SK-N-SH (cell line): ENCODE results near the gene LLGL2. TPM values are rescaled to one million over a fixed set of nuclear protein-coding genes. Genes with fewer than 3 reads are reported as not detected.

ENCODE experiments used
- CTCF ChIA-PET: fragments of 300-600, 350-600 bp; formaldehyde crosslinking; extraction: SDS; loops from one replicate; lab custom pipeline; 2021; lab: Yijun Ruan, JAX
- POLR2A ChIA-PET: fragments of 350-600 bp; sonication (Branson Sonifier 250); formaldehyde crosslinking; extraction: SDS; loops from one replicate; lab custom pipeline; 2020; ENCODE audit warnings: antibody characterized with exemption, inconsistent platforms; lab: Yijun Ruan, JAX
- DNase-seq: peaks from one replicate; pipeline ENCODE4 v3.0.0; 2012
- H2AFZ ChIP-seq: fragments of 200-600 bp; sonication (generic); 2 replicates; pipeline ENCODE4 v1.8.1; 2016; ENCODE audit warnings: antibody characterized with exemption, mild to moderate bottlenecking, low read depth
- H3F3A ChIP-seq: fragments of 200-600 bp; sonication (generic); replicated peaks from 2 replicates; pipeline ENCODE3; 2016; ENCODE audit warnings: antibody characterized with exemption, mild to moderate bottlenecking; ENCODE audit not compliant: insufficient read depth
- H3K27ac ChIP-seq, 2 experiments: fragments of 200-500 bp in 1 of 2; fragments of 200-600 bp in 1 of 2; sonication (Bioruptor generic) in 1 of 2; sonication (generic), shearing (Covaris generic) in 1 of 2; 2 replicates each; pipeline versions ENCODE4 v1.5.1 to v1.6.1; 2014 to 2016; ENCODE audit warnings: low read depth in 2 of 2, inconsistent platforms in 1 of 2, low read length in 1 of 2, mild to moderate bottlenecking in 1 of 2, mixed read lengths in 1 of 2
- H3K27me3 ChIP-seq: fragments of 200-600 bp; sonication (generic), shearing (Covaris generic); 2 replicates; pipeline ENCODE4 v1.6.1; 2016; ENCODE audit warnings: mixed run types; ENCODE audit not compliant: insufficient read depth
- H3K36me3 ChIP-seq, 2 experiments: fragments of 200-500 bp in 1 of 2; fragments of 200-600 bp in 1 of 2; sonication (Bioruptor generic) in 1 of 2; sonication (generic) in 1 of 2; replicated peaks in 1 of 2; 2 replicates each; pipeline versions ENCODE3 to v1.5.1; 2014 to 2016; ENCODE audit warnings: low read length in 1 of 2, mild to moderate bottlenecking in 1 of 2; ENCODE audit not compliant: insufficient read depth in 2 of 2, control insufficient read depth in 1 of 2
- H3K4me1 ChIP-seq, 2 experiments: fragments of 200-500 bp in 1 of 2; fragments of 200-600 bp in 1 of 2; sonication (Bioruptor generic) in 1 of 2; sonication (generic), shearing (Covaris generic) in 1 of 2; 2 replicates each; pipeline versions ENCODE4 v1.5.1 to v1.6.1; 2014 to 2016; ENCODE audit warnings: low read depth in 1 of 2, low read length in 1 of 2, mixed run types in 1 of 2; ENCODE audit not compliant: insufficient read depth in 2 of 2, control insufficient read depth in 1 of 2
- H3K4me2 ChIP-seq: fragments of 200-600 bp; sonication (generic), shearing (Covaris generic); 2 replicates; pipeline ENCODE4 v1.6.1; 2017; ENCODE audit warnings: mixed run types
- H3K4me3 ChIP-seq, 2 experiments: fragments of 200-500 bp in 1 of 2; fragments of 200-600 bp in 1 of 2; sonication (Bioruptor generic) in 1 of 2; sonication (generic), shearing (Covaris generic) in 1 of 2; 2 replicates each; pipeline versions ENCODE4 v1.5.1 to v1.8.1; 2014 to 2016; ENCODE audit warnings: low read depth in 2 of 2, inconsistent platforms in 1 of 2, low read length in 1 of 2, mild to moderate bottlenecking in 1 of 2, mixed read lengths in 1 of 2, moderate library complexity in 1 of 2
- H3K79me2 ChIP-seq: fragments of 200-600 bp; sonication (generic); 2 replicates; pipeline ENCODE4 v1.8.1; 2017; ENCODE audit warnings: mild to moderate bottlenecking; ENCODE audit not compliant: insufficient read depth
- H3K9ac ChIP-seq: fragments of 200-600 bp; sonication (generic); 2 replicates; pipeline ENCODE4 v1.6.1; 2017; ENCODE audit warnings: mixed run types
- H3K9me2 ChIP-seq: fragments of 200-600 bp; sonication (generic); 2 replicates; pipeline ENCODE4 v1.6.1; 2017; ENCODE audit warnings: mixed run types
- H3K9me3 ChIP-seq: fragments of 200-600 bp; sonication (generic); 2 replicates; pipeline ENCODE4 v1.6.1; 2017; ENCODE audit warnings: mixed run types, mild to moderate bottlenecking, moderate library complexity
- H4K20me1 ChIP-seq: fragments of 200-600 bp; sonication (generic); 2 replicates; pipeline ENCODE4 v1.6.1; 2017; ENCODE audit warnings: mild to moderate bottlenecking, mixed run types; ENCODE audit not compliant: insufficient read depth
- ELF1 ChIP-seq: IDR thresholded peaks from 2 replicates; pipeline ENCODE4 v1.4.0; 2012
- EP300 ChIP-seq, 2 experiments: IDR thresholded peaks; 2 replicates each; pipeline versions ENCODE4 v1.4.0 to v1.6.1; 2012; ENCODE audit warnings: borderline replicate concordance in 1 of 2, low read depth in 1 of 2, low read length in 1 of 2
- EZH2phosphoT487 ChIP-seq: fragments of 200-600 bp; sonication (generic); IDR thresholded peaks from 2 replicates; pipeline ENCODE4 v1.6.1; 2017; ENCODE audit warnings: low read depth, mixed run types, mild to moderate bottlenecking, antibody characterized with exemption, moderate library complexity, borderline replicate concordance
- FOSL2 ChIP-seq: IDR thresholded peaks from 2 replicates; pipeline ENCODE4 v1.4.0; 2012; ENCODE audit warnings: low read depth, mild to moderate bottlenecking, moderate library complexity, borderline replicate concordance
- GATA2 ChIP-seq: sonication (generic); formaldehyde crosslinking; IDR thresholded peaks from 2 replicates; pipeline ENCODE4 v1.5.0; 2020; ENCODE audit warnings: mild to moderate bottlenecking, missing genetic modification reagents
- MEF2A ChIP-seq: IDR thresholded peaks from 2 replicates; pipeline ENCODE4 v1.4.0; 2012; ENCODE audit warnings: low read depth, borderline replicate concordance
- MXI1 ChIP-seq: IDR thresholded peaks from 2 replicates; pipeline ENCODE4 v1.6.1; 2012; ENCODE audit warnings: mild to moderate bottlenecking, low read depth, low read length, improper control_type of control experiment
- NFIC ChIP-seq: IDR thresholded peaks from 2 replicates; pipeline ENCODE4 v1.4.0; 2012; ENCODE audit warnings: borderline replicate concordance
- NRF1 ChIP-seq: IDR thresholded peaks from 2 replicates; pipeline ENCODE4 v1.6.1; 2012; ENCODE audit warnings: low read depth, mild to moderate bottlenecking, low read length
- RAD21 ChIP-seq: IDR thresholded peaks from 2 replicates; pipeline ENCODE4 v1.6.1; 2012; ENCODE audit warnings: mild to moderate bottlenecking, low read length
- SIN3A ChIP-seq: IDR thresholded peaks from 2 replicates; pipeline ENCODE4 v1.6.1; 2012; ENCODE audit warnings: low read depth, mild to moderate bottlenecking, low read length, moderate library complexity, borderline replicate concordance
- TAF1 ChIP-seq: IDR thresholded peaks from 2 replicates; pipeline ENCODE4 v1.6.1; 2012; ENCODE audit warnings: low read depth, mild to moderate bottlenecking, low read length, moderate library complexity, borderline replicate concordance
- TCF12 ChIP-seq: IDR thresholded peaks from 2 replicates; pipeline ENCODE4 v1.4.0; 2012
- YY1 ChIP-seq: IDR thresholded peaks from 2 replicates; pipeline ENCODE4 v1.4.0; 2012; ENCODE audit warnings: low read depth, mild to moderate bottlenecking
- WGBS: methylation state at CpG from one replicate; pipeline ENCODE4 v1.1.6; 2017; ENCODE audit warnings: low lambda C conversion rate; 5-methylcytosine and 5-hydroxymethylcytosine counted together
- polyA plus RNA-seq, 3 experiments: library from polyadenylated mRNA; depleted of rRNA; stranded (reverse); fragments of >200 nt; gene quantifications; 2 replicates each; pipeline ENCODE4 v1.2.3, GENCODE V29; 2012
- TF ChIP-seq, protein P1 (sequence below): IDR thresholded peaks from 2 replicates; pipeline ENCODE4; 2012
- TF ChIP-seq, protein P2 (sequence below): IDR thresholded peaks from 2 replicates; pipeline ENCODE4 v1.4.0; 2012; ENCODE audit warnings: low read depth, borderline replicate concordance
- TF ChIP-seq, protein P3 (sequence below): fragments of 200-600 bp; sonication (generic); IDR thresholded peaks from 2 replicates; pipeline ENCODE4 v1.6.1; 2017; ENCODE audit warnings: antibody characterized with exemption, mild to moderate bottlenecking, moderate library complexity
- TF ChIP-seq, protein P4 (sequence below): IDR thresholded peaks from 2 replicates; pipeline ENCODE4 v1.4.0; 2012; ENCODE audit warnings: low read depth, borderline replicate concordance
- TF ChIP-seq, protein P5 (sequence below): IDR thresholded peaks from 2 replicates; pipeline ENCODE4 v1.4.0; 2012; ENCODE audit warnings: low read depth
- TF ChIP-seq, protein P6 (sequence below): fragments of 150-350 bp; IDR thresholded peaks from 2 replicates; pipeline ENCODE4 v1.6.1; 2016; ENCODE audit warnings: mild to moderate bottlenecking, low read depth, low read length

The LLGL2 gene
- polyA plus RNA-seq, 1 of the 3 experiments (the other 2 are of a cell fraction): 6.7 TPM

DNA sequence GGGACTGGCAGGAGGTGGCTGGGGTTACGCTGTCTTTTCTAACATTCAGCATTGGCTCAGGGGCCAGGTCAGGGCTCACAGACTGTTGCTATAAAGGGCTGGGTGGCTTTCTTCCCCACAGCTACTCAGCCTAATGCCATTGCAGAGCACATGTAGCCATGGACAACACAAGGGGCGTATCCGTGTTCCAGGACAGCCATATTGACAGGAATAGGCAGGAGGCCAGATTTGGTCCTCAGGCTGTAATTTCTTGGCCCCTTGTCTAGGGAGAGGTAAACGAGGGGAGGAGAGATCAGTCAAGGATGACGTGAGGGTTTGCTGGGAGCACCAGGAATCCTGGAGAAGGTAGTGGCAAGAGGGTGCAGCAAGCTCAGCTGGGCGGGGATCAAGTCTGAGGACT is 40.9 kb downstream of the LLGL2 start:
- Histone ChIP-seq H3K36me3 (no peaks in the 10 kb centered on the region), H2AFZ (no peak overlapping the region), H3K9me3 (no peaks in the 10 kb centered on the region), H3K27ac (no peak overlapping the region), H3K27me3 (no peaks in the 10 kb centered on the region), H3K79me2 (no peaks in the 10 kb centered on the region), H4K20me1 (no peaks in the 10 kb centered on the region), H3K9me2 (no peaks in the 10 kb centered on the region), H3K4me1 (no peaks in the 10 kb centered on the region; a peak in 1 of 4 replicates), H3F3A (no peaks in the 10 kb centered on the region), H3K4me3 (no peak overlapping the region), H3K9ac (no peak overlapping the region), H3K4me2 (no peak overlapping the region)
- ChIA-PET POLR2A (no interaction called here), CTCF (interaction anchor here (0.9 to 2.4 kb wide), 5 partner anchors 60 to 187 kb away, joined by 3 to 8 read pairs (median 3); no protein-coding TSS in a partner anchor)
- no peak for DNase-seq
- TF ChIP-seq RAD21 (no peak), TAF1 (no peak), ELF1 (no peak), EZH2phosphoT487 (no peak), GATA2 (CRISPR knock-in tag) (no peak), EP300 (IDR thresholded peaks at IDR 0.05; ENCODE audit: borderline replicate concordance in 1 of 2, low read depth in 1 of 2, low read length in 1 of 2) (no peak), MEF2A (no peak), NRF1 (no peak), YY1 (no peak), TCF12 (no peak), MXI1 (no peak), NFIC (no peak), SIN3A (no peak), FOSL2 (no peak)
- TF ChIP-seq, protein P1, sequence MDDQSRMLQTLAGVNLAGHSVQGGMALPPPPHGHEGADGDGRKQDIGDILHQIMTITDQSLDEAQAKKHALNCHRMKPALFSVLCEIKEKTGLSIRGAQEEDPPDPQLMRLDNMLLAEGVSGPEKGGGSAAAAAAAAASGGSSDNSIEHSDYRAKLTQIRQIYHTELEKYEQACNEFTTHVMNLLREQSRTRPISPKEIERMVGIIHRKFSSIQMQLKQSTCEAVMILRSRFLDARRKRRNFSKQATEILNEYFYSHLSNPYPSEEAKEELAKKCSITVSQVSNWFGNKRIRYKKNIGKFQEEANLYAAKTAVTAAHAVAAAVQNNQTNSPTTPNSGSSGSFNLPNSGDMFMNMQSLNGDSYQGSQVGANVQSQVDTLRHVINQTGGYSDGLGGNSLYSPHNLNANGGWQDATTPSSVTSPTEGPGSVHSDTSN: no peak
- TF ChIP-seq, protein P2, sequence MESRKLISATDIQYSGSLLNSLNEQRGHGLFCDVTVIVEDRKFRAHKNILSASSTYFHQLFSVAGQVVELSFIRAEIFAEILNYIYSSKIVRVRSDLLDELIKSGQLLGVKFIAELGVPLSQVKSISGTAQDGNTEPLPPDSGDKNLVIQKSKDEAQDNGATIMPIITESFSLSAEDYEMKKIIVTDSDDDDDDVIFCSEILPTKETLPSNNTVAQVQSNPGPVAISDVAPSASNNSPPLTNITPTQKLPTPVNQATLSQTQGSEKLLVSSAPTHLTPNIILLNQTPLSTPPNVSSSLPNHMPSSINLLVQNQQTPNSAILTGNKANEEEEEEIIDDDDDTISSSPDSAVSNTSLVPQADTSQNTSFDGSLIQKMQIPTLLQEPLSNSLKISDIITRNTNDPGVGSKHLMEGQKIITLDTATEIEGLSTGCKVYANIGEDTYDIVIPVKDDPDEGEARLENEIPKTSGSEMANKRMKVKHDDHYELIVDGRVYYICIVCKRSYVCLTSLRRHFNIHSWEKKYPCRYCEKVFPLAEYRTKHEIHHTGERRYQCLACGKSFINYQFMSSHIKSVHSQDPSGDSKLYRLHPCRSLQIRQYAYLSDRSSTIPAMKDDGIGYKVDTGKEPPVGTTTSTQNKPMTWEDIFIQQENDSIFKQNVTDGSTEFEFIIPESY: no peak
- TF ChIP-seq, protein P3, sequence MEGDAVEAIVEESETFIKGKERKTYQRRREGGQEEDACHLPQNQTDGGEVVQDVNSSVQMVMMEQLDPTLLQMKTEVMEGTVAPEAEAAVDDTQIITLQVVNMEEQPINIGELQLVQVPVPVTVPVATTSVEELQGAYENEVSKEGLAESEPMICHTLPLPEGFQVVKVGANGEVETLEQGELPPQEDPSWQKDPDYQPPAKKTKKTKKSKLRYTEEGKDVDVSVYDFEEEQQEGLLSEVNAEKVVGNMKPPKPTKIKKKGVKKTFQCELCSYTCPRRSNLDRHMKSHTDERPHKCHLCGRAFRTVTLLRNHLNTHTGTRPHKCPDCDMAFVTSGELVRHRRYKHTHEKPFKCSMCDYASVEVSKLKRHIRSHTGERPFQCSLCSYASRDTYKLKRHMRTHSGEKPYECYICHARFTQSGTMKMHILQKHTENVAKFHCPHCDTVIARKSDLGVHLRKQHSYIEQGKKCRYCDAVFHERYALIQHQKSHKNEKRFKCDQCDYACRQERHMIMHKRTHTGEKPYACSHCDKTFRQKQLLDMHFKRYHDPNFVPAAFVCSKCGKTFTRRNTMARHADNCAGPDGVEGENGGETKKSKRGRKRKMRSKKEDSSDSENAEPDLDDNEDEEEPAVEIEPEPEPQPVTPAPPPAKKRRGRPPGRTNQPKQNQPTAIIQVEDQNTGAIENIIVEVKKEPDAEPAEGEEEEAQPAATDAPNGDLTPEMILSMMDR: no peak
- TF ChIP-seq, protein P4, sequence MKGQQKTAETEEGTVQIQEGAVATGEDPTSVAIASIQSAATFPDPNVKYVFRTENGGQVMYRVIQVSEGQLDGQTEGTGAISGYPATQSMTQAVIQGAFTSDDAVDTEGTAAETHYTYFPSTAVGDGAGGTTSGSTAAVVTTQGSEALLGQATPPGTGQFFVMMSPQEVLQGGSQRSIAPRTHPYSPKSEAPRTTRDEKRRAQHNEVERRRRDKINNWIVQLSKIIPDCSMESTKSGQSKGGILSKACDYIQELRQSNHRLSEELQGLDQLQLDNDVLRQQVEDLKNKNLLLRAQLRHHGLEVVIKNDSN: no peak
- TF ChIP-seq, protein P5, sequence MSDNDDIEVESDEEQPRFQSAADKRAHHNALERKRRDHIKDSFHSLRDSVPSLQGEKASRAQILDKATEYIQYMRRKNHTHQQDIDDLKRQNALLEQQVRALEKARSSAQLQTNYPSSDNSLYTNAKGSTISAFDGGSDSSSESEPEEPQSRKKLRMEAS: no peak
- TF ChIP-seq, protein P6, sequence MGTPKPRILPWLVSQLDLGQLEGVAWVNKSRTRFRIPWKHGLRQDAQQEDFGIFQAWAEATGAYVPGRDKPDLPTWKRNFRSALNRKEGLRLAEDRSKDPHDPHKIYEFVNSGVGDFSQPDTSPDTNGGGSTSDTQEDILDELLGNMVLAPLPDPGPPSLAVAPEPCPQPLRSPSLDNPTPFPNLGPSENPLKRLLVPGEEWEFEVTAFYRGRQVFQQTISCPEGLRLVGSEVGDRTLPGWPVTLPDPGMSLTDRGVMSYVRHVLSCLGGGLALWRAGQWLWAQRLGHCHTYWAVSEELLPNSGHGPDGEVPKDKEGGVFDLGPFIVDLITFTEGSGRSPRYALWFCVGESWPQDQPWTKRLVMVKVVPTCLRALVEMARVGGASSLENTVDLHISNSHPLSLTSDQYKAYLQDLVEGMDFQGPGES: no peak
- WGBS: 85% methylated on average over 6 of the region's 6 CpGs
